Neural cell (in vitro differentiated cells): ENCODE results near the gene CD180.

Experiments
- MXI1 ChIP-seq: fragments of 450-650 bp; conservative IDR thresholded peaks from 2 replicates; pipeline ENCODE4 v1.6.1; 2014; ENCODE audit warnings: antibody characterized with exemption, mild to moderate bottlenecking; ENCODE audit not compliant: poor library complexity, severe bottlenecking
- POLR2AphosphoS5 ChIP-seq: IDR thresholded peaks from 2 replicates; pipeline ENCODE4 v1.6.1; 2012
- TF ChIP-seq, protein P1 (sequence below): fragments of 450-650 bp; IDR thresholded peaks from 2 replicates; pipeline ENCODE4 v1.5.1; 2014; ENCODE audit warnings: antibody characterized with exemption, mild to moderate bottlenecking, moderate library complexity; ENCODE audit not compliant: poor library complexity, severe bottlenecking
- TF ChIP-seq, protein P2 (sequence below): IDR thresholded peaks from 2 replicates; pipeline ENCODE4 v1.6.1; 2012; ENCODE audit warnings: borderline replicate concordance

DNA sequence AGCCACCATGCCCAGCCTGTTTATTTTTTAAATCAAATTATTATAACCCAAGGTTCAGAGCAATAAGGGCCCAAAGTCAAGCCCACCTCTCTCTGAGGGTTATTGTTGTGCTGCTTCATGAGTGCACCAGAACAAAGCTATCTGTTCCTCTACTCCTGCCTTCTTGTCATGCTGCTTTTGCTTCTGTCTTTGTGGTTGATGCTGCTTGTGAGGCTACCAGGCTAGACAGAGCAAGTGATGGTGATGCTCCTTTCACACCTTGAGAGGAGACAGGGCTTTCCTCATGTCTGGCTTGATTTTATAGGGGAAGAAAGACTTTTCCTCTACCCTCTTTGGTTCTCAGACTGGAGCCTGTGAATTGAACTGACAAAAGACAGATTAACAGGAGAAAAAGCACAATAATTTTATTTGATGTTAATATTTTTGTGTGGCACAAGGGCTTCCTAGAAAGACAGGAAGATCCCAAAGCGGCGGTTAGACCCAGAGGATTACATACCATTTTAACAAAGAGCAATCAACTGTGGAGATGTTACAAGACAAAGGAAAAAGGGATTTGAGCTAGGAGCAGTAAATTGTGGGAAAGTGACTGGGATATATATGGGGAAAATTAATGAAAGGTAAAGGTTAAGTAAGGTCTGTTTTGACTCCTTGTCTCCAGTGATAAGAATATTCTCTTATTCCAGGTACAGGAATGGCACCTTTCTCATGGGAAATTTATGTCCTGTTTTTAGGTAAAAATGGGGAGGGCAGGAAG, 4.4 kb upstream of the CD180 start:
- TF ChIP-seq, protein P1, sequence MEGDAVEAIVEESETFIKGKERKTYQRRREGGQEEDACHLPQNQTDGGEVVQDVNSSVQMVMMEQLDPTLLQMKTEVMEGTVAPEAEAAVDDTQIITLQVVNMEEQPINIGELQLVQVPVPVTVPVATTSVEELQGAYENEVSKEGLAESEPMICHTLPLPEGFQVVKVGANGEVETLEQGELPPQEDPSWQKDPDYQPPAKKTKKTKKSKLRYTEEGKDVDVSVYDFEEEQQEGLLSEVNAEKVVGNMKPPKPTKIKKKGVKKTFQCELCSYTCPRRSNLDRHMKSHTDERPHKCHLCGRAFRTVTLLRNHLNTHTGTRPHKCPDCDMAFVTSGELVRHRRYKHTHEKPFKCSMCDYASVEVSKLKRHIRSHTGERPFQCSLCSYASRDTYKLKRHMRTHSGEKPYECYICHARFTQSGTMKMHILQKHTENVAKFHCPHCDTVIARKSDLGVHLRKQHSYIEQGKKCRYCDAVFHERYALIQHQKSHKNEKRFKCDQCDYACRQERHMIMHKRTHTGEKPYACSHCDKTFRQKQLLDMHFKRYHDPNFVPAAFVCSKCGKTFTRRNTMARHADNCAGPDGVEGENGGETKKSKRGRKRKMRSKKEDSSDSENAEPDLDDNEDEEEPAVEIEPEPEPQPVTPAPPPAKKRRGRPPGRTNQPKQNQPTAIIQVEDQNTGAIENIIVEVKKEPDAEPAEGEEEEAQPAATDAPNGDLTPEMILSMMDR: no peak
- TF ChIP-seq, protein P2, sequence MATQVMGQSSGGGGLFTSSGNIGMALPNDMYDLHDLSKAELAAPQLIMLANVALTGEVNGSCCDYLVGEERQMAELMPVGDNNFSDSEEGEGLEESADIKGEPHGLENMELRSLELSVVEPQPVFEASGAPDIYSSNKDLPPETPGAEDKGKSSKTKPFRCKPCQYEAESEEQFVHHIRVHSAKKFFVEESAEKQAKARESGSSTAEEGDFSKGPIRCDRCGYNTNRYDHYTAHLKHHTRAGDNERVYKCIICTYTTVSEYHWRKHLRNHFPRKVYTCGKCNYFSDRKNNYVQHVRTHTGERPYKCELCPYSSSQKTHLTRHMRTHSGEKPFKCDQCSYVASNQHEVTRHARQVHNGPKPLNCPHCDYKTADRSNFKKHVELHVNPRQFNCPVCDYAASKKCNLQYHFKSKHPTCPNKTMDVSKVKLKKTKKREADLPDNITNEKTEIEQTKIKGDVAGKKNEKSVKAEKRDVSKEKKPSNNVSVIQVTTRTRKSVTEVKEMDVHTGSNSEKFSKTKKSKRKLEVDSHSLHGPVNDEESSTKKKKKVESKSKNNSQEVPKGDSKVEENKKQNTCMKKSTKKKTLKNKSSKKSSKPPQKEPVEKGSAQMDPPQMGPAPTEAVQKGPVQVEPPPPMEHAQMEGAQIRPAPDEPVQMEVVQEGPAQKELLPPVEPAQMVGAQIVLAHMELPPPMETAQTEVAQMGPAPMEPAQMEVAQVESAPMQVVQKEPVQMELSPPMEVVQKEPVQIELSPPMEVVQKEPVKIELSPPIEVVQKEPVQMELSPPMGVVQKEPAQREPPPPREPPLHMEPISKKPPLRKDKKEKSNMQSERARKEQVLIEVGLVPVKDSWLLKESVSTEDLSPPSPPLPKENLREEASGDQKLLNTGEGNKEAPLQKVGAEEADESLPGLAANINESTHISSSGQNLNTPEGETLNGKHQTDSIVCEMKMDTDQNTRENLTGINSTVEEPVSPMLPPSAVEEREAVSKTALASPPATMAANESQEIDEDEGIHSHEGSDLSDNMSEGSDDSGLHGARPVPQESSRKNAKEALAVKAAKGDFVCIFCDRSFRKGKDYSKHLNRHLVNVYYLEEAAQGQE: no peak
- TF ChIP-seq MXI1 (no peak), POLR2AphosphoS5 (no peak)
